ENCODE results near the gene PNPLA8. TPM values are rescaled to one million over a fixed set of nuclear protein-coding genes. Genes with fewer than 3 reads are reported as not detected.

The PNPLA8 gene
- total and polyA plus RNA-seq, 2 of the 4 experiments (the other 2 are of a cell fraction) = 7.0 to 14.5 TPM

- Histone ChIP-seq H2BK5ac (ENCODE audit: low read depth, low read length, poor library complexity, severe bottlenecking) (no peak overlapping the region), H2BK20ac (ENCODE audit: low read depth, low read length) (no peak overlapping the region), H3K23ac (ENCODE audit: low read depth, low read length) (no peak overlapping the region), H4K20me1 (ENCODE audit: insufficient read depth, low read length) (peaks cover 6% of the 10 kb centered on the region; the same call in 1 of the 2 replicates), H3K9me3 (ENCODE audit: control insufficient read depth, insufficient read depth, low read length) (no peaks in the 10 kb centered on the region), H4K5ac (ENCODE audit: low read depth, low read length) (no peak overlapping the region), H3K27me3 (ENCODE audit: control insufficient read depth, insufficient read depth, low read length) (no peaks in the 10 kb centered on the region), H3K4ac (ENCODE audit: low read depth, low read length) (no peak overlapping the region), H4K8ac (ENCODE audit: low read depth in 2 of 2, low read length in 2 of 2) (no peak overlapping the region), H3K79me1 (ENCODE audit: low read depth in 1 of 2, low read length in 2 of 2) (peaks cover 0 to 5% of the 10 kb centered on the region in 2 experiments; a peak in 1 of 4 replicates), H3K4me3 (ENCODE audit: insufficient read depth, low read depth, low read length) (no peak overlapping the region), H2AFZ (replicated peaks; ENCODE audit: low read length, poor library complexity) (no peak overlapping the region), H3K9ac (ENCODE audit: low read depth, low read length) (no peak overlapping the region), H3K56ac (ENCODE audit: extremely low read depth, insufficient read depth, low read length) (no peak overlapping the region), H3K14ac (replicated peaks; ENCODE audit: low read depth, low read length) (no peak overlapping the region), H2BK120ac (ENCODE audit: low read depth, low read length) (no peak overlapping the region), H3K36me3 (ENCODE audit: control insufficient read depth, insufficient read depth, low read length) (no peaks in the 10 kb centered on the region), H2AK5ac (ENCODE audit: low read depth, low read length) (no peak overlapping the region), H4K91ac (ENCODE audit: insufficient read depth, low read depth, low read length) (no peak overlapping the region), H3K4me1 (ENCODE audit: control insufficient read depth, insufficient read depth, low read length) (peaks cover 4% of the 10 kb centered on the region; the same call in 1 of the 2 replicates), H2AK9ac (replicated peaks; ENCODE audit: low read depth, low read length, poor library complexity) (no peak overlapping the region), H2BK15ac (ENCODE audit: low read depth, low read length) (no peak overlapping the region), H3K4me2 (ENCODE audit: low read depth, low read length) (no peak overlapping the region), H3K18ac (ENCODE audit: low read depth, low read length) (no peak overlapping the region), H3K27ac (ENCODE audit: insufficient read depth, low read length) (no peak overlapping the region), H3K9me1 (ENCODE audit: insufficient read depth, low read length) (no peaks in the 10 kb centered on the region)
- TF ChIP-seq RCOR1 (IDR thresholded peaks at IDR 0.05; ENCODE audit: insufficient replicate concordance, low read length) (no peak), MXI1 (IDR thresholded peaks at IDR 0.05; ENCODE audit: borderline replicate concordance, low read depth, low read length) (no peak), CHD1 (IDR thresholded peaks at IDR 0.05; ENCODE audit: low read depth, low read length) (no peak), MAFK (IDR thresholded peaks at IDR 0.05; ENCODE audit: low read depth, low read length) (no peak), NFE2L2 (IDR thresholded peaks at IDR 0.05; ENCODE audit: low read depth, low read length) (no peak), MAZ (IDR thresholded peaks at IDR 0.05; ENCODE audit: borderline replicate concordance, low read depth, low read length) (no peak), RFX5 (IDR thresholded peaks at IDR 0.05; ENCODE audit: low read depth, low read length) (no peak), BHLHE40 (IDR thresholded peaks at IDR 0.05; ENCODE audit: low read depth, low read length) (no peak), POLR2A (IDR thresholded peaks at IDR 0.05; ENCODE audit: low read depth, low read length) (no peak), SMC3 (IDR thresholded peaks at IDR 0.05; ENCODE audit: low read depth, low read length) (no peak)
- dilution Hi-C loops (cut with HindIII; ENCODE audit: low sequenced_read_pairs, unreplicated experiment) = no loop called here
- no peak for DNase-seq
- in situ Hi-C loops (cut with MboI; ENCODE audit: low sequenced_read_pairs) = loop anchor here (5.0 kb wide), 1 partner anchor 43 kb away; no protein-coding TSS in a partner anchor
- ATAC-seq (ENCODE audit: low read depth) = no peak
- ChIA-PET POLR2A (ENCODE audit: unreplicated experiment) (no interaction called here), CTCF (no interaction called here)
- 90% methylated on average over 2 of the region's 3 CpGs; no CpG with 5 or more reads in 1 of the 2 experiments for WGBS, 2 experiments (ENCODE audit: extremely low coverage in 2 of 2, insufficient read length in 1 of 2)
- intact Hi-C loops (cut with micrococcal nuclease) = no loop called here
- BruUV-seq (replicated peaks) = no TSS peak
Measured at GRCh38 chr7:108529341-108529740, 3.4 kb upstream of the PNPLA8 start.

All from IMR-90 (cell line).